Choroid plexus epithelial cell (primary cell): ENCODE results near the gene MMP15.

Experiments used
- DNase-seq: peaks from one replicate; pipeline ENCODE4 v3.0.0-alpha.2; 2010; ENCODE audit warnings: low read depth
- H3K4me3 ChIP-seq: 2 replicates; pipeline ENCODE4 v1.5.1; 2011; ENCODE audit warnings: low read depth, mild to moderate bottlenecking, control low read depth, low read length, moderate library complexity
- CTCF ChIP-seq: conservative IDR thresholded peaks from 2 replicates; pipeline ENCODE4 v1.5.1; 2011; ENCODE audit warnings: low read depth, mild to moderate bottlenecking, control low read depth, inconsistent platforms, low read length, moderate library complexity

MMP15 gene

GRCh38 chr16:57992084-57992483, 33.5 kb upstream of the MMP15 start:
- TF ChIP-seq CTCF: no peak
- DNase-seq: no peak
- H3K4me3 ChIP-seq: no peak overlapping the region

GRCh38 chr16:57993438-57993837, 32.1 kb upstream of the MMP15 start:
- H3K4me3 ChIP-seq: no peak overlapping the region
- no peak for DNase-seq
- TF ChIP-seq CTCF: no peak

- no peak overlapping the region for H3K4me3 ChIP-seq
- DNase-seq: no peak
Observed at GRCh38 chr16:57993897-57994296, 31.7 kb upstream of the MMP15 start.

GRCh38 chr16:57994361-57994760, 31.2 kb upstream of the MMP15 start:
- no peak for DNase-seq
- no peak overlapping the region for H3K4me3 ChIP-seq
- TF ChIP-seq CTCF: no peak

More at GRCh38 chr16:57993897-57994296, 31.7 kb upstream of the MMP15 start:
- no peak for TF ChIP-seq CTCF

GRCh38 chr16:57994778-57995177, 30.8 kb upstream of the MMP15 start:
- DNase-seq: peak; percentile 61
- peak; percentile 69 for TF ChIP-seq CTCF
- no peak overlapping the region for H3K4me3 ChIP-seq

- DNase-seq: no peak
- TF ChIP-seq CTCF: no peak
- H3K4me3 ChIP-seq: no peak overlapping the region
Observed at GRCh38 chr16:57995721-57996405, 29.7 kb upstream of the MMP15 start.

- no peak overlapping the region for H3K4me3 ChIP-seq
- DNase-seq: no peak
- TF ChIP-seq CTCF: no peak
Observed at GRCh38 chr16:57996406-57997175, 29.0 kb upstream of the MMP15 start.
